ENCODE data around the gene PTGER1. TPM values are rescaled to one million over a fixed set of nuclear protein-coding genes. Genes with fewer than 3 reads are reported as not detected.
"Not testable (repeated sequence)": the region's sequence is repeated elsewhere in the genome, so short reads cannot be mapped to it uniquely, and the experiment has no call there.

The PTGER1 gene
- total and polyA plus RNA-seq, 8 donors, result 0.76 to 12.9 (median 5.5) TPM

DNA sequence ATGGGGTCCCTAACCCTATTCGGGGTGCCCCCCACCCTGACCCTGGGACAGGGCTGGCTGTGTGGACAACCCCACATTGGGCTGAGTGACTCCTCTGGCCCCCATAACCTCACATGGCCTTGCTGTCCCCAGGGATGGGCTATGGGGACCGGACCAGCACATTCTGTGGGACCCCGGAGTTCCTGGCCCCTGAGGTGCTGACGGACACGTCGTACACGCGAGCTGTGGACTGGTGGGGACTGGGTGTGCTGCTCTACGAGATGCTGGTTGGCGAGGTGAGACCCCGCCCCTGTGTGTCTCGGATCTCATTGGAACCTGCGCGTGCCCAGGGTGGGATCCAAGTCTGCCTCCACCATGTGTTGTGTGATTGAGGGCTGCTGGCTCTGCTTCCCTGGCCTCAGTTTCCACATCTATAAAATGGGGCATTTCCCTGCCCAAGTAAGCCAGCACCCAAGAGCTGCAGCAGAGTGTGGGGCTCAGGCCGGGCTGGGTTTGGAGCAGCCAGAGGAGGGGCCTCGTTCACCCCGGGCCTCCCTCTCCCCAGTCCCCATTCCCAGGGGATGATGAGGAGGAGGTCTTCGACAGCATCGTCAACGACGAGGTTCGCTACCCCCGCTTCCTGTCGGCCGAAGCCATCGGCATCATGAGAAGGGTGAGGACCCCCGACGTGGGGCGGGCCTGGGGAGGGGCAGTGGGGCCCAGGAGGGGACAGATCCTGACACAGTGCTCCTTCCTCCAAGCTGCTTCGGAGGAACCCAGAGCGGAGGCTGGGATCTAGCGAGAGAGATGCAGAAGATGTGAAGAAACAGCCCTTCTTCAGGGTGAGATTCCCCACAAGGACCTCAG, 4.9 kb downstream of the PTGER1 start:
- Histone ChIP-seq H3K27ac (no peak overlapping the region), H3K9me3 (no peaks in the 10 kb centered on the region), H3K27me3 (peaks cover 3 to 32% of the 10 kb centered on the region in 2 donors), H3K36me3 (peaks cover 0 to 65% of the 10 kb centered on the region in 2 donors), H3K4me1 (peaks cover 13 to 34% of the 10 kb centered on the region in 2 donors), H3K4me3 (no peak overlapping the region)
- TF ChIP-seq, protein P1, sequence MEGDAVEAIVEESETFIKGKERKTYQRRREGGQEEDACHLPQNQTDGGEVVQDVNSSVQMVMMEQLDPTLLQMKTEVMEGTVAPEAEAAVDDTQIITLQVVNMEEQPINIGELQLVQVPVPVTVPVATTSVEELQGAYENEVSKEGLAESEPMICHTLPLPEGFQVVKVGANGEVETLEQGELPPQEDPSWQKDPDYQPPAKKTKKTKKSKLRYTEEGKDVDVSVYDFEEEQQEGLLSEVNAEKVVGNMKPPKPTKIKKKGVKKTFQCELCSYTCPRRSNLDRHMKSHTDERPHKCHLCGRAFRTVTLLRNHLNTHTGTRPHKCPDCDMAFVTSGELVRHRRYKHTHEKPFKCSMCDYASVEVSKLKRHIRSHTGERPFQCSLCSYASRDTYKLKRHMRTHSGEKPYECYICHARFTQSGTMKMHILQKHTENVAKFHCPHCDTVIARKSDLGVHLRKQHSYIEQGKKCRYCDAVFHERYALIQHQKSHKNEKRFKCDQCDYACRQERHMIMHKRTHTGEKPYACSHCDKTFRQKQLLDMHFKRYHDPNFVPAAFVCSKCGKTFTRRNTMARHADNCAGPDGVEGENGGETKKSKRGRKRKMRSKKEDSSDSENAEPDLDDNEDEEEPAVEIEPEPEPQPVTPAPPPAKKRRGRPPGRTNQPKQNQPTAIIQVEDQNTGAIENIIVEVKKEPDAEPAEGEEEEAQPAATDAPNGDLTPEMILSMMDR (IDR thresholded peaks at IDR 0.05), result no peak
- DNase-seq (peak in 1 of 4 donors; percentile 76), ATAC-seq (no peak)
- intact Hi-C loops (cut with DNase I), result no loop called here

DNA sequence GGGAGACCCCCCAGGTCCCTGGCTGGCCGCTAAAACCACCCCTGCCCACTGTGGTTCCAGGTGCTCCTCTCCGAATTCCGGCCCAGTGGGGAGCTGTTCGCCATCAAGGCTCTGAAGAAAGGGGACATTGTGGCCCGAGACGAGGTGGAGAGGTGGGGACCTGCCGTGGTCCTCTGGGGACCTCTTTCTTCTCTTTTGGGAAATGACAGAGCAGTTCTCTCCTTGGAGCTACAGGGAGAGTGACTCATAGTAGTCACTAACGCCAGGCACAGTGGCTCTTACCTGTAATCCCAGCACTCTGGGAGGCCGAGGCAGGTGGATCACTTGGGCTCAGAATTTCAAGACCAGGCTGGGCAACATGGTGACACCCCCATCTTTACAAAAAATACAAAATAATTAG, 7.3 kb downstream of the PTGER1 start:
- Histone ChIP-seq H3K27me3 (peaks cover 0 to 8% of the 10 kb centered on the region in 2 donors), H3K27ac (no peak overlapping the region), H3K4me1 (peaks cover 8 to 11% of the 10 kb centered on the region in 2 donors), H3K36me3 (peaks cover 0 to 89% of the 10 kb centered on the region in 2 donors), H3K9me3 (no peaks in the 10 kb centered on the region), H3K4me3 (no peak overlapping the region)
- TF ChIP-seq, protein P1 (IDR thresholded peaks at IDR 0.05), result no peak
- no peak for DNase-seq
- intact Hi-C loops (cut with DNase I), result no loop called here
- ATAC-seq, result no peak

DNA sequence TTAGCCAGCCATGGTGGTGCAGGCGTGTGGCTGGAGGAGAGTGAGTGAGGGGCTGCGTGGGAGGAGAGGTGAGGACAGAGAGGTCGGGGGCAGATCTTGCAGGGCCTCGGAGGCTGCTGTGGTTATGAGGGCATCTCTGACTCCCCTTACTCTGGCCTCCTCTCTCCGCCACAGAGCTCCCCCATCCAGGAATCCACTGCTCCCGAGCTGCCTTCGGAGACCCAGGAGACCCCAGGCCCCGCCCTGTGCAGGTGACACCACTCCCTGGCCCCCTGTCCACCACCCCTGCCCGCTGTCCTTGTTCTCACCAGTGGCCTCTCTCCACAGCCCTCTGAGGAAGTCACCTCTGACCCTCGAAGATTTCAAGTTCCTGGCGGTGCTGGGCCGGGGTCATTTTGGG, 7.8 kb downstream of the PTGER1 start:
- Histone ChIP-seq H3K36me3 (peaks cover 0 to 93% of the 10 kb centered on the region in 2 donors), H3K27me3 (peaks cover 0 to 3% of the 10 kb centered on the region in 2 donors), H3K4me1 (peaks cover 5 to 7% of the 10 kb centered on the region in 2 donors), H3K27ac (no peak overlapping the region), H3K4me3 (no peak overlapping the region), H3K9me3 (no peaks in the 10 kb centered on the region)
- intact Hi-C loops (cut with DNase I), result no loop called here
- ATAC-seq, result no peak
- DNase-seq, result no peak
- TF ChIP-seq, protein P1 (IDR thresholded peaks at IDR 0.05), result no peak

DNA sequence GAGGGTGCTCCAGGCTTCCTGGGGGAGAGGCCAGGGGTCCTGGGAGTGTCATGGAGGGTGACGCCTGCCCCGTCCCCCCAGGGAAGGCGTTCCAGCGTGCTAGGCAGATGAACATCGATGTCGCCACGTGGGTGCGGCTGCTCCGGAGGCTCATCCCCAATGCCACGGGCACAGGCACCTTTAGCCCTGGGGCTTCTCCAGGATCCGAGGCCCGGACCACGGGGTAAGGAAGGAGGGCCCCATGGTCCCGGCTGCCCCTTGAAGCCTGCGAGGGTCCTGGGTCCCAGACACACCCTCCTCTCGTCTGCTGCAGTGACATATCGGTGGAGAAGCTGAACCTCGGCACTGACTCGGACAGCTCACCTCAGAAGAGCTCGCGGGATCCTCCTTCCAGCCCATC, 11.4 kb downstream of the PTGER1 start:
- Histone ChIP-seq H3K27ac (no peak overlapping the region), H3K4me1 (no peaks in the 10 kb centered on the region), H3K9me3 (no peaks in the 10 kb centered on the region), H3K36me3 (peaks cover 0 to 100% of the 10 kb centered on the region in 2 donors), H3K4me3 (no peak overlapping the region), H3K27me3 (no peaks in the 10 kb centered on the region)
- no peak for ATAC-seq
- DNase-seq, result no peak
- TF ChIP-seq, protein P1 (IDR thresholded peaks at IDR 0.05), result no peak
- intact Hi-C loops (cut with DNase I), result no loop called here

DNA sequence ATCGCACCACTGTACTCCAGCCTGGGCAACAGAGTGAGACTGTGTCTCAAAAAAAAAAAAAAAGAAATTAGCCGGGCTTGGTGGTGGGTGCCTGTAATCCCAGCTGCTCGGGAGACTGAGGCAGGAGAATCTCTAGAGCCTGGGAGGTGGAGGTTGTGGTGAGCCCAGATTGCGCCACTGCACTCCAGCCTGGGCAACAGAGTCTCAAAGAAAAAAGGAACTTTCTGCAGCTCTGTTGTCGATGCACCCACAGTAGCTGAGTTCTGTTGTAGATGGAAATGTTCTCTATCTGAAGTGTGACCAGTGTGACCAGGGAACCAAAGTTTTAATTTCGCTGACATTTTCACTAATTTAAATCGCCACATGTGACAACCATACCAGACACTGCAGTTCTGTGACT, 12.8 kb downstream of the PTGER1 start:
- ATAC-seq; intact Hi-C loops (cut with DNase I); H3K4me1 ChIP-seq; H3K9me3 ChIP-seq; H3K4me3 ChIP-seq; H3K27ac ChIP-seq; H3K27me3 ChIP-seq; DNase-seq: not testable (repeated sequence)
- peaks cover 0 to 100% of the 10 kb centered on the region in 2 donors for H3K36me3 ChIP-seq

Measured in left lung (tissue), 10 donors.